Stimulated activated CD8-positive, alpha-beta memory T cell treated with anti-CD3 and anti-CD28 coated beads, Interleukin-2, amount 100 ng/mL, for 48 hours (primary cell): Measurements from ENCODE around the gene ARHGAP10.

Experiments
- DNase-seq, 2 donors: peaks; one replicate each; pipeline ENCODE4 v3.0.0-alpha.2; 2020; ENCODE audit warnings: low read depth in 2 of 2

ARHGAP10 gene

DNA sequence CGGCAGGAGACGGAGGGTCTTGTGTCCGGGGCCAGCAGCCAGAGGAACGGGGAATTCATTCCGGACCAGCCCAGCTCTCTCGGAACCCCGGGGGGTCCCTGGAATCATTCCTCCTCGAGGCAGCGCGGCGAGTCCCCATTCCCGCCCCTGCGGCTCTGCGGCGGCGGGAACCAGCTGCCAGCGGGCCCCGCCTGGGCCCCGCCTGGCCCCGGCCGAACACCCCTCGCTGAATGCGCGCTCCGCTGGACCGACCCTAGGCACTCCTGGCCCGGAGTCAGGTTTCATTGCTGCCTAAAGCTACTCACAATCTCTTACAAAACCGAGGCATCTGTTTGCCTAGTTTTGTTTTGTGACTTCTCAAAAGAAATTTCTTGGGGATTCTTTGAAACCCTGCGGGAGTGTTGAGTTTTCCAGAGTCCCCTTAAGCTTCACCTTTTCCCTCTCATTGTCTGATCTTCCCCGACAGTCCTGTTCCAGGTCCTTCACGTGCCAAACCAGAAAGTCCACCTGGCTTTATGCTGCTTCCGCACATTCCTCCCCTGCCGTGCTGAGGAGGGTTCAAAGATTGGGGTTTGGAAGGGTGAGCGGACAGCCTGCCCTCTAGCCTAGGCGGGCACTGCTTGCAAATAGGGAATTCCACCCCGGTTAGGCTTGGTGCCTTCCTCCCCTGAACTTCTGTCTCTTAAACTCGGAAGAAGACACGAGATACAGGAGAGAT is 789 bp downstream of the ARHGAP10 start:
- no peak for DNase-seq

DNA sequence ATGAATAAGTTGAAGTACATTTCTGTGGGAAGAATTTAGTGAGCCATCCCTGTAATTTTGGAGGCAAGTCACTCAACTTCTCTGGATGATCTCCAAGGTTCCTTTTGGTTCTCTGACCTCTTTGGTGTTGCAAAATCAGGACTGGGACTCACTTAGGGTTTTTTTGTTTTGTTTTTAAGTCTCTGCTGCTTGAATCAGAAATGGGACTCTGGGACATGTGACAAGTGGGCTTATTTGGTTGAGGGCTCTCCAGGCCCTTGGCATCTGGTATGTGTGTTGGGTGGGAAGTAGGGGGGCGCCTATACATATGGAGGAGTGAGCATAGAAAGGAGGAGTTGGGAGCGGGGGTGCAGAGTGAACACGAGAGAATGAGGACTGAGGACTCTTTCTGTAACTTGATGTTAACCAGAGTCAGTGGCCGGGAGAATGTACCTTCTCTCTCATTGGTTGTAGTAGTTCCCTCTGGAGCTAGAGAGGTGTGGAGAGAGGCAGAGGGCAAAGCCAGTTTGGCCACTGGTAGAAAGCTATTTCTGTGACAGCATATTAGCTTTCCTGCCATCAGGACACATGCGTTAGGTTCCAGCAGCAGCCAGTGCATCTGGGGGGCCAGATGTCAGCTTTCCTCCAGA is 1.9 kb downstream of the ARHGAP10 start:
- DNase-seq, result no peak

DNA sequence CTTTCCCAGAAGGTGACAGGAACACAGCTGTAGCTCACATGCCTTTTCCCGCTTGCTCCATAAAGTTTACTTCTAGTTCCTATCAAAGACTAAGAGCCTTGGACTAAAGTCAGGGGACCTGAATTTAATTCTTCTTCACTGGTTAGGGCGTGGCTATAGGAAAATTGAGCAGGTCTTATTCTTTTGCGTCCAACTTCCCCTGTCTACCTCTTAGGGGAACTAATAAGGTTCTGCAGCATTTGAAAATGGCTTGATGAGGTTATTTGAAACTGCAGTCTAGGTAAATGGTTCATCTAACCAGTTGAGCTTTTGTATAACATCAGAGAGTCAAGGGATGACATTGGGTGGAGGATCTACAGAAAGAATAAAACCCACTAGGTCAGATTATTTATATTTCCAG is 2.6 kb downstream of the ARHGAP10 start:
- no peak for DNase-seq

- DNase-seq, result no peak
Observed at GRCh38 chr4:147735413-147736301, 3.8 kb downstream of the ARHGAP10 start.

- no peak for DNase-seq
Observed at GRCh38 chr4:147736458-147736857, 4.6 kb downstream of the ARHGAP10 start.

DNA sequence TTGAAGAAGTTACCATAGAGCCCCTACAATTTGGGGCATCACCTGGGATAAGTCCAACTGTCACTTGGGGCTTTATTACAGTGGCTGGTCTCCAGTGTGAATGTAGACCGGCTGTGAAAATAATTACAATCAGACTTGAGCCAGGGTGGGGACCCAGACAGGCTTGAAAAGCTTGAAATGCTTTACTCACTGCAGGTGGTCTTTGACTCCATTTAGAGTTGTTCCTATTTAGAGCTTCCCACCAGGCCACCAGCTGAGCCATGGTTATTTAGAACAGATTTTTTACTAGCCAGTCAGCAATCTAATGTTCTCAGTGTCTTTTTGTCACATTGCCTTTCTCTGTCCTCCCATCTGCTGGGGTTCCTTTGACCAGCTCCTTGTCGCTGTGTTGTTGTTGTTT is 5.7 kb downstream of the ARHGAP10 start:
- no peak for DNase-seq

- DNase-seq, result no peak
Observed at GRCh38 chr4:147739239-147739823, 7.4 kb downstream of the ARHGAP10 start.

- no peak for DNase-seq
Observed at GRCh38 chr4:147740176-147740575, 8.3 kb downstream of the ARHGAP10 start.

DNA sequence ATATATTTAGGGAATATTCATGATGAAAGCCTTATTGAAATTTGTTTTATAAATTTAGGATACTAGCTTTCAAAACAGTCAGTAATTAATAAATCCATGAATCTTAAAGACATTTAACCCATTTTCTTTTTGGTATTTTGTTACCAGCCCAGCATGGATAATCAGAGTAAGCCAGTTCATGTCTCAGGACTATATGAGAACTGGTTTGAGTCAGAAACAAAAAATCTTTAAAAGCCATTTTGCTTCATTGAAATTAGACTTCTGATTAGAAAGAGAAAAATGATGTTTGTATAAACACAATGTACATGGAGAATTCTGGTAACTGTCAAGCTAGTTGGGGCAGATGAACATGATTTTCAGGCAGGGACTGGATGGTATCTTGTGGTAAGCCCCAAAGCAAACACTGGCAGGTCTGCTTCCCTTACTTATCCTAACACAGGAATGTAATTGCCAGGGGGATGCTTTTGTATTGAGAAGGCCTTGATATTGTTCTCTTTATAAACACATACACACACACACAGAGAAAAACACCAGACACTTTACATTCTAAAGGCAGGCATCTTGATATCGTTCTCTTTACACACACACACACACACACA is 9.4 kb downstream of the ARHGAP10 start:
- no peak for DNase-seq

DNA sequence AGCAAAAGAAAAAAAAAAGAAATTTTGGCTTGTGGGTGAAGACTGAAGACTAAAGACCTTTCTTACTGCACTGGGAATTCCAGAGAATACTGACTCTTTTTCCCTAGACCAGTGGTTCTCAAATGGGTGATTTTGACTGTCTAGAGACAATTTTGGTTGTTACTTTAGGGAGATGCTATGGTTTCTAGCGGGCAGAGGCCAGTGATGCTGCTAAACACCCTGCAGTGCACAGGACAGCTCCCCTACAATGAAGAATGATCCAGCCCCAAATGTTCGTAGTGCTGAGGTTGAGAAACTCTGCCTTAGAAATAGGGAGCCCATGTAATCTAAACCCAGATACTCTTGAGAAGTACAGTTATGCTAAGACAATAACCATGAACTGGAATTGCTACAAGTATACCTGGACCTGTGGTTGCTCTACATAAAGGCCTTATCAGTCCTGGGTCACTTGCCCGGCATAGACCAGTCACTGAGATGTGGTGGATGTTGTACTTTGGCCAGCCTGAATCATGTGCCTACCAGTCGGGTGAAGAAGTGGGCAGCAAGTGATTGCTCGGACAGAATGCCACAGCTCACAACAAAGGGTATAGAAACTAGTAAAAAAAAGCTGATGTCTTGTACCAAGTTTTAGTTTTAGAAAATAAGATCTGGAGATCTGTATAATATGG is 16.0 kb downstream of the ARHGAP10 start:
- no peak for DNase-seq

GRCh38 chr4:147749811-147750321 is 18.0 kb downstream of the ARHGAP10 start:
- no peak for DNase-seq

- DNase-seq, result no peak
Observed at GRCh38 chr4:147753047-147753446, 21.2 kb downstream of the ARHGAP10 start.

DNA sequence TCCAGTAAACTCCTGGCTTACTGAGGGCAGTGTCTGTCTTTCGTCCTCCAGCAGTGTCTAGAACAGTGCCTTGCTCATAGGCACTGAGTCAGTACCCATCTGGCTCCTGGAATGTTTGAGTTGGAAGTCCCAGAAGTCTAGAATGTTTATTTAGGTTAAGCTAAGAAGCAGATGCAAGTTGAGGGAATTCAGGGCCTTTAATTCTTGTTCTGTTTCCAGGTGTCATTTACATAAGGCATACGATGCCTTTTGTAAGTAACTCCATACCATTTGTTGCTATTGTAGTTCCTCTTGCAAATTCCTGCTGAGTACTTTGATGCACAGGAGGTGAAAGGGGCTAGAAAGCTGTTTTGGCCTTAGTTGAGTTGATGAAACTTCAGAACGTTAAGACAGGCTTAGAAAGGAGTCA is 22.2 kb downstream of the ARHGAP10 start:
- no peak for DNase-seq

DNA sequence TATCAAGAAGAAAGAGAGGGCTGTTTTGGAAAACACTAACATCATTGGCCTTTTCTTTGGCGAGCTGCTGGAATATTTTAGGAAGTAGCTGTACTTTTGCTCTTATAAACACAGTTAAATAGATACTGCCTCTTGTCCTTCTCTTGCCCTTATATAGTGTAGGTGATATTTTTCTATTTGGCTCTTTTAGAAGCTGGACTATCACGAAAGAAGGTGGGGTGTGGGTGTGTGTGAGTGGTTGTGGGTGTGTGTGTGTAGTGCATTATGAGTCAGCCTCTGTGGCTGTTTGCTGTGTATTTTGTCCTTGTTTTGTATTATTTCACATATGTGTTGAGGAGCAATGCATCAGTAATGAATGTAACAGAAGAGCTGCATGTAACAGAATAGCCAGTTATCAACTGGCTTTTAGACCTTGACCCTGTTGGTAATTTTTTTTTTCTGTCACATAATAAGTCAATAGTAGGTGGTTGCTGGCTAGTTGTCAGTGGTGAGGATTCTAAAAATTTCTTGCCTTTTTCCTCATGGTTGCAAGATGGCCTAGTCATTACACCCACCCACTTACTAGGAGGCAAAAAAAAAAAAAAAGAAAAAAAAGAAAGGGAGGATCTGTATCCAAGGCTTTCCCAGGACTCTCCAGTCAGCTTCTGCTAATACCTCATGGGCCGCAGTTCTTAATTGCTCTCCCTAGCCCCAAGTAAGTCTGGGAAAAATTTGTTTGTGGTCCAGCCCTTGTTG is 23.8 kb downstream of the ARHGAP10 start:
- DNase-seq, result no peak

- no peak for DNase-seq
Observed at GRCh38 chr4:147756417-147756816, 24.5 kb downstream of the ARHGAP10 start.

DNA sequence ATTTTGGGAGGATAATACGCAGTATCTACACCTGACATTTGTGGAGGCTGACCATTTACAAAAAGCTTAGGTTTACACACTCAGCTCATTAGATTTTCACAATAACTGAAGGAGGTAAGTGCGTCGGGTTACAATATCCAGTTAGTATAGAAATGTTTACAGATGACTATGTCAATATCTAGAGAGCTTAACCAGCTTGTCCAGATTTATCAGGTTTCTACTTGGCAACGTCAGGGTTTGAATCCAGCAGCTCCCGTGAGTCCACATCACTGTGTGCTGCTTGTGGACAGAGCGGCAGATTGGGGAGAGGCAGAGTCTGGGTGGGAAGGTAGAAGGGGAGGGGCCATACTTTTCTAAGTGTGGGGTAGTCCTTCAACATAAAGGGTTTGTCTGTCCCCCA is 28.3 kb downstream of the ARHGAP10 start:
- no peak for DNase-seq

- no peak for DNase-seq
Observed at GRCh38 chr4:147760695-147761094, 28.8 kb downstream of the ARHGAP10 start.

DNA sequence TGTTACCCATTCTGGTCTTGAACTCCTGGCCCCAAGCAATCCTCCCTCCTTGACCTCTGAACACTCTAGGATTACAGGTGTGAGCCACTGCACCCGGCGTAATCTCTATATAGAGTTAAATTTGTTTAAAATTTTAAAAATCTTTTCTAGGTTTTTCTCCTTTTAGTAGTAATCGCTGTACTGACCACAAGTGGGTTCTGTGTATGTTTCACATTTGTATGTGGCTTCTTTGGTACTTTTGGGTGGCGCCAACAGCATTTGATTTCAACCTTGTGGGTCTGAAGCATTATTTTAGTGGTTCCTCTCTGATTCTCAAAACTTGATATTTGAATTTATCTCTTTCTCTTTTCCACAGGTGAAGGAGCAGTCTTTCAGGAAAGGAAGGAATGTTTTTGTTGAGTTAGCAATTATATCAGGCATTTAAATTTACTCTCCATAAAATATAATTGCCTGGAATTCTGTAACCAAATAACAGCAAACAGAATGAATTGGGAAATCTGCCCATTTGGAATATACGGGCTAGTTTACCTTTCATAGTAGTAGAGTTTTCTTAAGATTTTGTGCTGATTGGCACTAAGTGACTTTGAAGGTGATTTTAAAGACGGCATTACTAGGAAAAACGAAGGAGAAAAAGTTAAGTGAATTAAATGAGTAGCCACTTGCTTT is 29.5 kb downstream of the ARHGAP10 start:
- no peak for DNase-seq

- DNase-seq, result no peak
Observed at GRCh38 chr4:147764337-147764736, 32.4 kb downstream of the ARHGAP10 start.

GRCh38 chr4:147765121-147765529 is 33.2 kb downstream of the ARHGAP10 start:
- no peak for DNase-seq
